Heart right ventricle (tissue), 16 donors: ENCODE results near the gene PMEPA1. TPM values are rescaled to one million over a fixed set of nuclear protein-coding genes. Genes with fewer than 3 reads are reported as not detected.
A peak's percentile ranks its signal among the peaks of the same experiment; 100 is the strongest.

Experiments
- ATAC-seq, 8 donors: fragments of 200-7000 bp; cut with Tn5 transposase; one replicate each; pipeline ENCODE4 v1.9.1; 2020; ENCODE audit warnings: mild to moderate bottlenecking in 8 of 8, moderate library complexity in 8 of 8, moderate number of reproducible peaks in 1 of 8
- DNase-seq, 2 donors: peaks; one replicate each; pipeline ENCODE4 v3.0.0-alpha.2; 2020
- H3K27ac ChIP-seq, 10 donors: fragments of 200-600 bp; sonication (generic) in 2 of 10; one replicate each; pipeline versions ENCODE4 v1.5.0 to v1.8.0; 2020 to 2022; ENCODE audit warnings: mild to moderate bottlenecking in 3 of 10
- H3K27me3 ChIP-seq, 7 donors: fragments of 200-600 bp; one replicate each; pipeline ENCODE4 v1.8.0; 2021 to 2022; ENCODE audit warnings: mild to moderate bottlenecking in 2 of 7
- H3K36me3 ChIP-seq, 9 donors: fragments of 200-600 bp; sonication (generic) in 1 of 9; one replicate each; pipeline versions ENCODE4 v1.5.0 to v1.8.0; 2020 to 2022; ENCODE audit warnings: mild to moderate bottlenecking in 2 of 9
- H3K4me1 ChIP-seq, 9 donors: fragments of 200-600 bp; sonication (generic) in 1 of 9; one replicate each; pipeline versions ENCODE4 v1.5.0 to v1.8.0; 2020 to 2022; ENCODE audit warnings: mild to moderate bottlenecking in 4 of 9
- H3K4me3 ChIP-seq, 10 donors: fragments of 200-600 bp; sonication (generic) in 2 of 10; one replicate each; pipeline versions ENCODE4 v1.5.0 to v1.8.0; 2020 to 2022; ENCODE audit warnings: mild to moderate bottlenecking in 7 of 10, moderate library complexity in 2 of 10
- H3K9me3 ChIP-seq, 11 donors: fragments of 200-600 bp in 10 of 11; sonication (generic) in 2 of 11; one replicate each; pipeline versions ENCODE4 v1.5.0 to v1.8.0; 2013 to 2022; ENCODE audit warnings: mild to moderate bottlenecking in 2 of 11, control low read depth in 1 of 11, moderate library complexity in 1 of 11
- whole genome bisulfite sequencing, 2 donors: extraction: QIAGEN DNeasy Blood & Tissue Kit; methylation state at CpG; one replicate each; pipeline ENCODE4 v1.1.7; 2013; ENCODE audit warnings: inconsistent platforms in 1 of 2; 5-methylcytosine and 5-hydroxymethylcytosine counted together
- intact Hi-C, 10 donors: fragments of 100-400 bp; cut with DNase I; formaldehyde crosslinking; loops; one replicate each; pipeline versions ENCODE4 v1.11.1 to v1.14.2; 2022
- polyA plus RNA-seq, 2 donors: library from polyadenylated mRNA; stranded (reverse); fragments of 200-250 nt; gene quantifications; one replicate each; pipeline ENCODE4 v1.2.3, GENCODE V29; 2013
- total RNA-seq, 10 donors: library from RNA; stranded (reverse); fragmentation: NEBNext Ultra II Directional in 3 of 10; extraction: Animal tissue kit (Norgen Biotek cat#: 25700) in 3 of 10; gene quantifications; one replicate each; pipeline versions ENCODE4 v1.2.1 to v1.2.4, GENCODE V29; 2021 to 2023
- TF ChIP-seq, protein P1 (sequence below), 9 donors: fragments of 200-600 bp; sonication (generic) in 2 of 9; IDR thresholded peaks; one replicate each; pipeline versions ENCODE4 v1.5.0 to v1.8.0; 2021 to 2022; ENCODE audit warnings: antibody characterized with exemption in 9 of 9, mild to moderate bottlenecking in 5 of 9, moderate library complexity in 1 of 9
- donor health status: Arrhythmogenic right ventricular cardiomyopathy.
- donor health status: ischemic (EF 13 %, LVEDD 7.1; RV severe dilation, severe dysfunction).
- donor health status: healthy with polysubstance abuse.
- donor health status: DM: no; HTN: yes; CAD: no.
- donor health status: DM: no; HTN: no; CAD: no.
- donor health status: ischemic (EF 25% LVEDD 6.9; RV normal size, moderate dysfunction).
- donor health status: ischemic (EF 25% LVEDD 5.7; RV mildly dilated, moderate dysfunction).
- donor health status: healthy.
- donor health status: DM: yes; HTN: yes; CAD: no.
- donor health status: Ischemic cardiomyopathy.
- donor health status: ischemic (EF 35%, LVEDD 5.7; RV mildly dilated, moderate dysfunction).
- donor health status: nonischemic (EF 11% LVEDD 7.7; RV severe dilation, severe dysfunction).
- donor health status: DM: yes; HTN: yes; CAD: no.
- donor health status: PGD.
- donor health status: ischemic (EF 29% LVEDD 5.4; RV normal size, mild dysfunction).
- donor health status: nonischemic (EF 23%, LVEDD 6.1; RV moderate dilation, normal function).

Gene PMEPA1
- total and polyA plus RNA-seq, 12 donors, result 10.5 to 81.8 (median 30.4) TPM

DNA sequence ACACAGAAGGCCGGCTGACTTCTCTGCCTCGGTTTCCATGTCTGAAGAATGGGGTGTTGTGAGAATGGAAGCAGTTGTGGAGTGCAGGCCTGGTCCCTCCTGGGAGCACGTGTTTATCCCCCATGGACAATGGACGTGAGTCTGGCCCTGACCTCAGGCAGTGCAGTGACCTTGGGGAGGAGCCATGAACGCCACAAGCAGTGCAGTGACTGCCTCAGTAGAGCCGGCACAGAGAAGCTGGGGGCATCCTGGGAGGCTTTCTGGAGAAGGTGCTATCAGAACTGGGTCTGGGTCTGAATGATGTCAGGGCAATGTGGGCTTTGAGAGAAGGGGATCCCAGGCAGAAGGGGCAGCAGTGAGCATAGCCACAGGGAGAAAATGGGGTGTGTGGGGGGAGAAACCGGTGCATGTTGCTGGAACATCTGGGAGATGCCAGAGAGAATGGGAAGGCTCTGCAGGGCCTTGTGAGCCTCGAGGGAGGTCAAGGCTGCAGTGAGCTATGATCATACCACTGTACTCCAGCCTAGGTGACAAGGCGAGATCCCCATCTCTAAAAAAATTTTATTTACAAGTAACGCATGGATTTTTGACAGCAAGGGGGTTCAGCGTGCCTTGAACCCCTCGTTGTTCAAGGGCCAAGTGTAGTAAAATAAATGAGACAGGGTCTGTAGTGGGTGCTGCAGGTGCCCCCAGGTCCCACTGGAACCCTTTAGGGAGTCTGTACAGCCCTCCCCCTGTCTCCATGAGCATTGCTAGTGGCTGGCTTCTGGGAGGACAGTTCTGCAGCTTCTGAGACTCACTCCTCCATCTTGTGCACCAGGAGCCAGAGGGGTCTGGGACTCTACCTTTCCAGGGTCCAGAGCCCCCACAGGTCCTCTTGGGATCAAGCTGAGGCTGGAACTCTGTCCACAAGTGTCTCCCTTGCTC is 62.5 kb downstream of the PMEPA1 start:
- TF ChIP-seq, protein P1, sequence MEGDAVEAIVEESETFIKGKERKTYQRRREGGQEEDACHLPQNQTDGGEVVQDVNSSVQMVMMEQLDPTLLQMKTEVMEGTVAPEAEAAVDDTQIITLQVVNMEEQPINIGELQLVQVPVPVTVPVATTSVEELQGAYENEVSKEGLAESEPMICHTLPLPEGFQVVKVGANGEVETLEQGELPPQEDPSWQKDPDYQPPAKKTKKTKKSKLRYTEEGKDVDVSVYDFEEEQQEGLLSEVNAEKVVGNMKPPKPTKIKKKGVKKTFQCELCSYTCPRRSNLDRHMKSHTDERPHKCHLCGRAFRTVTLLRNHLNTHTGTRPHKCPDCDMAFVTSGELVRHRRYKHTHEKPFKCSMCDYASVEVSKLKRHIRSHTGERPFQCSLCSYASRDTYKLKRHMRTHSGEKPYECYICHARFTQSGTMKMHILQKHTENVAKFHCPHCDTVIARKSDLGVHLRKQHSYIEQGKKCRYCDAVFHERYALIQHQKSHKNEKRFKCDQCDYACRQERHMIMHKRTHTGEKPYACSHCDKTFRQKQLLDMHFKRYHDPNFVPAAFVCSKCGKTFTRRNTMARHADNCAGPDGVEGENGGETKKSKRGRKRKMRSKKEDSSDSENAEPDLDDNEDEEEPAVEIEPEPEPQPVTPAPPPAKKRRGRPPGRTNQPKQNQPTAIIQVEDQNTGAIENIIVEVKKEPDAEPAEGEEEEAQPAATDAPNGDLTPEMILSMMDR (IDR thresholded peaks at IDR 0.05), result no peak
- Histone ChIP-seq H3K36me3 (peaks cover 0 to 30% (median 14%) of the 10 kb centered on the region in 9 donors), H3K9me3 (peaks cover 0 to 28% (median 0%) of the 10 kb centered on the region in 11 donors), H3K4me3 (no peak overlapping the region), H3K27me3 (no peaks in the 10 kb centered on the region), H3K27ac (no peak overlapping the region), H3K4me1 (no peaks in the 10 kb centered on the region)
- ATAC-seq (peak in 1 of 8 donors; percentile 10), DNase-seq (peak in 1 of 2 donors; percentile 2)
- 79 to 83% methylated on average over 12 of the region's 12 CpGs for WGBS, 2 donors
- intact Hi-C loops, result no loop called here

DNA sequence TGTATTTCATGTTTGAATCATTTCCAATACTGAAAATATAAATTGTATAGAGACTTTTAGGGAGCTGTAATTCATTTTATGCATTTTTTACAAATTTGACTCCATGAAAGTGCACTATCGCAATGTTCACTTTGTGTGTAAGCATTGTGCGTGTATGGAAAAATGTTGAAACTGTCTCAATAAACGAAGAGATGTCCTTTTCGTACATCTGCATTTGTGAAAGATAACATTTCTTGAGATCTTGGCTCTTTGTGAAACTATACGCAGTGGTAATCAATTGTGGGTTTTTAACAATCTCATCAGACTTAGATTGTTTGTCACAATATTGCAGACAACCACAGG is 70.9 kb downstream of the PMEPA1 start:
- H3K9me3 ChIP-seq, result peaks cover 0 to 32% (median 7%) of the 10 kb centered on the region in 11 donors
- ATAC-seq (no peak), DNase-seq (no peak)
- intact Hi-C loops, result no loop called here
- H3K4me1 ChIP-seq, result no peaks in the 10 kb centered on the region
- no peak overlapping the region for H3K27ac ChIP-seq
- TF ChIP-seq, protein P1 (IDR thresholded peaks at IDR 0.05), result no peak
- WGBS, 2 donors, result 88 to 90% methylated on average over 5 of the region's 5 CpGs
- H3K4me3 ChIP-seq, result no peak overlapping the region
- H3K27me3 ChIP-seq, result peaks cover 0 to 13% (median 0%) of the 10 kb centered on the region in 7 donors
- H3K36me3 ChIP-seq, result no peaks in the 10 kb centered on the region

DNA sequence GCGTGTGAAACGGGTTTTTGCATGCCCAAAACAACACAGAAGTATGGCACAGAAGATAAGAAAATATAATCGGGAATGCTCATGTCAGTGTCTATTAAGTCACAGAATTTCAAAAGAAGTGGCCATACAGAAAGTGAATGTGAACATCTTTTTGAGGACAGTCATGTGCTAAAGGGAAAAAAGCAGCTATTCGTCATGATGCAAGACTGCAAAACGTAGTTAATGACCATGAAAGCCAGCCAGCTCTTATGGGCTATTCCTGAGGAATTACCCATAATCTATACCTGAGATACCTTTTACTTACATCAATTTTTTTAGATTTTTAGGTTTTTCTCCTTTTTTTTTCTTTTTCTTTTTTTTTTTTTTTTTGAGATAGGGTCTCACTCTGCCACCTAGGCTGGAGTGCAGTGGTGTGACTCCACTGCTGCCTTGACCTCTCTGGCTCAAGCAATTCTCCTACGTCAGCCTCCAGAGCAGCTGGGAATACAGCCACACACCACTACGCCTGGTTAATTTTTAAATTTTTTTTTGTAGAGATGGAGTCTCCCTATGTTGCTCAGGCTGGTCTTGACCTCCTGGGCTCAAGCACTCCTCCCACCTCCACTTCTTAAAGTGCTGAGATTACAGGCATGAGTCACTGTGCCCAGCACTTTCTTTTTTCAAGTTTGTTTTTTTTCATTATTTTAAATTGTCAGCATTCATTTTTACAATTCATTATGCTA is 71.5 kb downstream of the PMEPA1 start:
- no peaks in the 10 kb centered on the region for H3K36me3 ChIP-seq
- H3K27ac ChIP-seq, result no peak overlapping the region
- no peak overlapping the region for H3K4me3 ChIP-seq
- intact Hi-C loops, result no loop called here
- H3K9me3 ChIP-seq, result peaks cover 0 to 27% (median 3%) of the 10 kb centered on the region in 11 donors
- peaks cover 0 to 14% (median 0%) of the 10 kb centered on the region in 7 donors for H3K27me3 ChIP-seq
- H3K4me1 ChIP-seq, result no peaks in the 10 kb centered on the region
- WGBS, 2 donors, result 78 to 81% methylated on average over 7 of the region's 7 CpGs
- TF ChIP-seq, protein P1 (IDR thresholded peaks at IDR 0.05), result no peak
- DNase-seq (no peak), ATAC-seq (no peak)

DNA sequence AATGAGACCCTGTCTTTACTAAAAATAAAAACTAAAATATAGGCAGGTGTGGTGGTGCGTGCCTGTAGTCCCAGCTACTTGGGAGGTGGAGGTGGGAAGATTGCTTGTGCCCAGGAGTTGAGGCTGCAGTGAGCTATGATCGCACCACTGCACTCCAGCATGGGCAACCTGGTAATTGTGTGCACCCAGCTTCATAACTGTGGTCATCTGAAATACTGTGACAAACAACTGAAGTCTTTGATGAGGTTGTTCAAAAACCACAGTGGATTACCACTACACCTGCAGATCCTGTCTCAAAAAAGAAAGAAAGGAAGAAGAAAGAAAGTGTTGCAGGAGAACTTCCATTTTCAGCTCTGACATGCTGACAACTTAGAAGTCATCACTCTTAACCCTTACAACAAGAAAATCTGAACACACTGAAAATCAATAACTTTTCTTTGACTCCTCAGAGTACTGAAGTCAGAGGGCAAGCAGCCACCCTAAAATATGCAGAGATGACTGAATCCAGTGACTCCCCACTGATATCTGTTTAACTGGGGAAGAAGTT is 75.8 kb downstream of the PMEPA1 start:
- H3K9me3 ChIP-seq, result peaks cover 0 to 24% (median 3%) of the 10 kb centered on the region in 11 donors
- ATAC-seq, result no peak
- intact Hi-C loops, result no loop called here

More for the DNA sequence above, 75.8 kb downstream of the PMEPA1 start:
- H3K27ac ChIP-seq, result no peak overlapping the region
- no peaks in the 10 kb centered on the region for H3K36me3 ChIP-seq
- TF ChIP-seq, protein P1 (IDR thresholded peaks at IDR 0.05), result no peak
- H3K27me3 ChIP-seq, result peaks cover 0 to 24% (median 0%) of the 10 kb centered on the region in 7 donors
- DNase-seq, result no peak
- 91 to 95% methylated on average over 2 of the region's 2 CpGs for WGBS, 2 donors
- peaks cover 0 to 14% (median 0%) of the 10 kb centered on the region in 9 donors for H3K4me1 ChIP-seq
- no peak overlapping the region for H3K4me3 ChIP-seq
